Osteocyte (in vitro differentiated cells): Measurements from ENCODE around the gene SNRPN. TPM values are rescaled to one million over a fixed set of nuclear protein-coding genes. Genes with fewer than 3 reads are reported as not detected.
"Not testable (repeated sequence)": the region's sequence is repeated elsewhere in the genome, so short reads cannot be mapped to it uniquely, and the experiment has no call there.

ENCODE experiments used
- DNase-seq: peaks from one replicate; pipeline ENCODE4 v3.0.0; 2021; ENCODE audit warnings: mixed read lengths; ENCODE audit not compliant: unreplicated experiment; ENCODE audit errors: extremely low spot score
- H3K27ac Mint-ChIP-seq: one replicate; pipeline ENCODE4 v1.8.0; 2021; ENCODE audit warnings: mild to moderate bottlenecking, mixed read lengths; ENCODE audit not compliant: unreplicated experiment
- H3K27me3 Mint-ChIP-seq: one replicate; pipeline ENCODE4 v1.8.0; 2021; ENCODE audit warnings: mixed read lengths; ENCODE audit not compliant: unreplicated experiment
- H3K36me3 Mint-ChIP-seq: one replicate; pipeline ENCODE4 v1.8.0; 2021; ENCODE audit warnings: mixed read lengths; ENCODE audit not compliant: unreplicated experiment
- H3K4me1 Mint-ChIP-seq: one replicate; pipeline ENCODE4 v1.8.0; 2021; ENCODE audit warnings: mixed read lengths; ENCODE audit not compliant: unreplicated experiment
- H3K4me3 Mint-ChIP-seq: one replicate; pipeline ENCODE4 v1.8.0; 2021; ENCODE audit warnings: mild to moderate bottlenecking, moderate library complexity, mixed read lengths; ENCODE audit not compliant: unreplicated experiment
- H3K9me3 Mint-ChIP-seq: one replicate; pipeline ENCODE4 v1.8.0; 2021; ENCODE audit warnings: mixed read lengths; ENCODE audit not compliant: unreplicated experiment
- total RNA-seq: library from RNA; stranded (reverse); gene quantifications from 2 replicates; pipeline ENCODE4 v1.2.1, GENCODE V29; 2021
- TF ChIP-seq, protein P1 (sequence below): fragments of 200-600 bp; sonication (generic); IDR thresholded peaks from 2 replicates; pipeline ENCODE4 v1.5.0; 2021; ENCODE audit warnings: antibody characterized with exemption, mild to moderate bottlenecking, moderate library complexity

Gene SNRPN
- total RNA-seq, 1 donor from 2014 or later = 102 TPM

DNA sequence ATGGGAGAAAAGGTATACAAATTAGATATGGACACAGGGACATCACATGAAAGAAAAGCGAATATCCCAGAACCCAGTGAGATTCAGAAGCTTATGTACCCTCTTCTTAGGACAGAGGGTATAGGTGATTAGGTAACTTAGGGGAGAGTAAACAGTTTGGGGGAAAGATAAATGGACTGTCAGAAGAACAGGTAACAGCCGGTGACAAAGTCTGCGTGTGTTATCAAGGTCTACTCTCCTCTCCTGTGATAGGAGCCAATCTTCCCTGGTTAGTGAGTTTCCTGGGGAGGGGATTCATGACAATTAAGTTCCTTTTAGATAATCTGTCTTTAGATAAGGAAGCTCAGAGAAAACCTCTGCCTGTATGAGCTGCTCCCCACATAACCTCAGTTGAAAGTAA lies 30.6 kb upstream of the SNRPN start:
- DNase-seq = no peak
- no peak overlapping the region for H3K27ac Mint-ChIP-seq
- no peaks in the 10 kb centered on the region for H3K36me3 Mint-ChIP-seq
- no peaks in the 10 kb centered on the region for H3K4me1 Mint-ChIP-seq
- H3K27me3 Mint-ChIP-seq = no peaks in the 10 kb centered on the region
- peaks cover 36% of the 10 kb centered on the region for H3K9me3 Mint-ChIP-seq
- no peak overlapping the region for H3K4me3 Mint-ChIP-seq
- TF ChIP-seq, protein P1, sequence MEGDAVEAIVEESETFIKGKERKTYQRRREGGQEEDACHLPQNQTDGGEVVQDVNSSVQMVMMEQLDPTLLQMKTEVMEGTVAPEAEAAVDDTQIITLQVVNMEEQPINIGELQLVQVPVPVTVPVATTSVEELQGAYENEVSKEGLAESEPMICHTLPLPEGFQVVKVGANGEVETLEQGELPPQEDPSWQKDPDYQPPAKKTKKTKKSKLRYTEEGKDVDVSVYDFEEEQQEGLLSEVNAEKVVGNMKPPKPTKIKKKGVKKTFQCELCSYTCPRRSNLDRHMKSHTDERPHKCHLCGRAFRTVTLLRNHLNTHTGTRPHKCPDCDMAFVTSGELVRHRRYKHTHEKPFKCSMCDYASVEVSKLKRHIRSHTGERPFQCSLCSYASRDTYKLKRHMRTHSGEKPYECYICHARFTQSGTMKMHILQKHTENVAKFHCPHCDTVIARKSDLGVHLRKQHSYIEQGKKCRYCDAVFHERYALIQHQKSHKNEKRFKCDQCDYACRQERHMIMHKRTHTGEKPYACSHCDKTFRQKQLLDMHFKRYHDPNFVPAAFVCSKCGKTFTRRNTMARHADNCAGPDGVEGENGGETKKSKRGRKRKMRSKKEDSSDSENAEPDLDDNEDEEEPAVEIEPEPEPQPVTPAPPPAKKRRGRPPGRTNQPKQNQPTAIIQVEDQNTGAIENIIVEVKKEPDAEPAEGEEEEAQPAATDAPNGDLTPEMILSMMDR = no peak

DNA sequence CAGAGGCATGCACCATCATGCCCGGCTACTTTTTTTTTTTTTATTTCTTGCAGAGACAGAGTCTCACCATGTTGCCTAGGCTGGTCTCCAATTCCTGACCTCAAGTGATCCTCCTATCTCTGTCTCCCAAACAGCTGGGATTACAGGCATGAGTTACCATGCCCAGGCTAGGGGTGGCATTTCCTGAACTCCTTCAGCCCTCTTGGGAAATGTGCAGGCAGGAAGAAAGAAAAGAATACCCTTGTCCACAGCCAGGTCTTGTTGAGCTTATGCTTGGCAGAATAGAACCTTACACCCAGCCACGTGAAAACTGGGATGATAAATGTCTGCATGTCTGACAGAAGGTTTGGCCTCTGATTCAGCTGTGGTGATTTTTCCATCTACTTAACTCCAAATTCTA lies 30.2 kb upstream of the SNRPN start:
- Mint-ChIP-seq H3K4me1 (no peaks in the 10 kb centered on the region), H3K4me3 (no peak overlapping the region), H3K27me3 (no peaks in the 10 kb centered on the region), H3K27ac (no peak overlapping the region), H3K36me3 (no peaks in the 10 kb centered on the region), H3K9me3 (peaks cover 33% of the 10 kb centered on the region)
- TF ChIP-seq, protein P1 = no peak
- DNase-seq = no peak

DNA sequence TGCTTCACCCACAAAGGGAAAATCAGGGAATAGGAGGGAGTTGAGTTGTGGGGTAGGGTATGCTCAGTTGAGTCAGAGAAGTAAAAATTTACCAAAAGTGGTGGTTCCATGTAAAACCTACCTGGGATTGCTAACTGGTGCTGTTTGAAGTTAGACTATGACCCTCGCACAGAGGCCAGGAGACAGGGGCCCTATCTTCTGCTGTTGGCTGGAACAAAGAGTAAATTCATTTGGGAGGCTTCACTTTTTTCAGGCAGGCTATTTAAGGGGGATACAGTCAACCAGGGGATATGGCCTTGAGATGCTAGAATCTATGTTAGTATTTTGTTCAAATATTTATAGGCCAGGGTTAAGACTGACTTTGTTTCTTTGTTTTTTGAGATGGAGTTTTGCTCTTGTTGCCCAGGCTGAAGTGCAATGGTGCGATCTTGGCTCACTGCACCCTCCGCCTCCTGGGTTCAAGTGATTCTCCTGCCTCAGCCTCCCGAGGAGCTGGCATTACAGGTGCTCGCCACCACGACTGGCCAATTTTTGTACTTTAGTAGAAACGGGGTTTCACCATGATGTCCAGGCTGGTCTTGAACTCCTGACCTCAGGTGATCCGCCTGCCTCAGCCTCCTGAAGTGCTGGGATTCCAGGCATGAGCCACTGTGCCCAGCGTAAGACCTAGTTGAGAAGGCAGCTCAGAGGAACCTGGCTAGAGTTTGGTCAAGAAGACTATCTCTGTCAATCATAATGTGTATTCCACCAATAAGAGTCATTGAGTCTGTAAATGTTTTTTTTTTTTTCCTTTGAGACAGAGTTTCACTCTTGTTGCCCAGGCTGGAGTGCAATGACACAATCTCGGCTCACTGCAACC lies 22.7 kb upstream of the SNRPN start:
- H3K27ac Mint-ChIP-seq, H3K4me3 Mint-ChIP-seq, H3K27me3 Mint-ChIP-seq, H3K36me3 Mint-ChIP-seq, H3K4me1 Mint-ChIP-seq: not testable (repeated sequence)
- H3K9me3 Mint-ChIP-seq = peaks cover 26% of the 10 kb centered on the region
- DNase-seq = peak; percentile 38

DNA sequence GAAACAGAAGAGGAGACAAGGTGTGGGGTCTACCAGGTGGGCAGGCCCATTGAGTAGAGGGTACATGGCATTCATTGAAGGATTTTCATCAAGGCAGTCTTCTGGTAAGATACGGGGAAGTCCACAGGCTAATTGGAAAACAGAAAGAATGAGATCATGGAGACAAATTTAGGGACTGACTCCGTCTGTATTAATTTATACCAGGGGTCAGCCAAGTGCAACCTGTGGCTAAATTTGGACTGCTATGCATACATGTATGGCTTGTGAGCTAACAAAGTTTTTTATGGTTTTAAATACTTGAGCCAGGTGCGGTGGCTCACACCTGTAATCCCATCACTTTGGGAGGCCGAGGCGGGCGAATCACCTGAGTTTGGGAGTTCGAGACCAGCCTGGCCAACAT lies 21.1 kb upstream of the SNRPN start:
- TF ChIP-seq, protein P1 = no peak
- peaks cover 17% of the 10 kb centered on the region for H3K9me3 Mint-ChIP-seq
- H3K4me1 Mint-ChIP-seq = no peaks in the 10 kb centered on the region
- DNase-seq = peak; percentile 32
- no peaks in the 10 kb centered on the region for H3K27me3 Mint-ChIP-seq
- H3K27ac Mint-ChIP-seq = no peak overlapping the region
- no peak overlapping the region for H3K4me3 Mint-ChIP-seq
- no peaks in the 10 kb centered on the region for H3K36me3 Mint-ChIP-seq

DNA sequence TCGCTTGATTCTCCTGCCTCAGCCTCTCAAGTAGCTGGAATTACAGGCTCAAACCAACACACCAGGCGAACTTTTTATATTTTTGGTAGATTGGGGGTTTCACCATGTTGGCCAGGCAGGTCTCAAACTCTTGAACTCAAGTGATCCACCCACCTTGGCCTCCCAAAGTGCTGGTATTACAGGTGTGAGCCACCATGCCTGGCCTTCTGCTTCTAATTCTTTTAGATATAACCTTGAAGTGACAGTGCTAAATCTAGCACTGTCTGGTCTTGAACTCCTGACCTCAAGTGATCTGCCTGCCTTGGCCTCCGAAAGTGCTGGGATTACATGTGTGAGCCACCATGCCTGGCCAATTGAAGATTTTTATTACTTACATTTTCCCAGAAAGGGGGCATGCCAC lies 16.6 kb upstream of the SNRPN start:
- H3K36me3 Mint-ChIP-seq, H3K27ac Mint-ChIP-seq, H3K4me1 Mint-ChIP-seq, H3K4me3 Mint-ChIP-seq, DNase-seq, H3K27me3 Mint-ChIP-seq: not testable (repeated sequence)
- H3K9me3 Mint-ChIP-seq = peaks cover 14% of the 10 kb centered on the region

DNA sequence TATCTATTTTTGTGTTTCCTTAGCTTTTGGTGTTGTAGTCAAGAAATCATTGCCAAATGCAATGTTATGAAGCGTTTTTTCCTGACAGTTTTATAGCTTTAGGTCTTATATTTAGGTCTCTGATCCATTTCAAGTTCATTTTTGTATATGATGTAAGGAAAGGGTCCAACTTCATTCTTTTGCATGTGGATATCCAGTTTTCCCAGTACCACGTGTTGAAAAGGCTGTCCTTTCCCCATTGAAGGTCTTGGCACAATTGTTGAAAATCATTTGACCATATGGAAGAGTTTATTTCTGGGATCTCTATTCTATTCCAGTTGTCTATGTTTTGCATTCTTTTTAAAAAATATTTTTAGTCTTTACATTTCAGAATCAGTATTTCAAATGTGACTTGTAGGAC lies 14.6 kb upstream of the SNRPN start:
- TF ChIP-seq, protein P1 = no peak
- no peaks in the 10 kb centered on the region for H3K36me3 Mint-ChIP-seq

More for the DNA sequence above, 14.6 kb upstream of the SNRPN start:
- Mint-ChIP-seq H3K4me1 (no peaks in the 10 kb centered on the region), H3K27me3 (no peaks in the 10 kb centered on the region), H3K4me3 (no peak overlapping the region), H3K27ac (no peak overlapping the region), H3K9me3 (peaks cover 13% of the 10 kb centered on the region)
- DNase-seq = no peak
